LNCAP (cell line): ENCODE results near the gene ACSS2.

ENCODE experiments used
- TF ChIP-seq, protein P1 (sequence below): fragments of 450-650 bp; IDR thresholded peaks from 2 replicates; pipeline ENCODE4 v1.5.1; 2017; ENCODE audit warnings: mild to moderate bottlenecking

Gene ACSS2

DNA sequence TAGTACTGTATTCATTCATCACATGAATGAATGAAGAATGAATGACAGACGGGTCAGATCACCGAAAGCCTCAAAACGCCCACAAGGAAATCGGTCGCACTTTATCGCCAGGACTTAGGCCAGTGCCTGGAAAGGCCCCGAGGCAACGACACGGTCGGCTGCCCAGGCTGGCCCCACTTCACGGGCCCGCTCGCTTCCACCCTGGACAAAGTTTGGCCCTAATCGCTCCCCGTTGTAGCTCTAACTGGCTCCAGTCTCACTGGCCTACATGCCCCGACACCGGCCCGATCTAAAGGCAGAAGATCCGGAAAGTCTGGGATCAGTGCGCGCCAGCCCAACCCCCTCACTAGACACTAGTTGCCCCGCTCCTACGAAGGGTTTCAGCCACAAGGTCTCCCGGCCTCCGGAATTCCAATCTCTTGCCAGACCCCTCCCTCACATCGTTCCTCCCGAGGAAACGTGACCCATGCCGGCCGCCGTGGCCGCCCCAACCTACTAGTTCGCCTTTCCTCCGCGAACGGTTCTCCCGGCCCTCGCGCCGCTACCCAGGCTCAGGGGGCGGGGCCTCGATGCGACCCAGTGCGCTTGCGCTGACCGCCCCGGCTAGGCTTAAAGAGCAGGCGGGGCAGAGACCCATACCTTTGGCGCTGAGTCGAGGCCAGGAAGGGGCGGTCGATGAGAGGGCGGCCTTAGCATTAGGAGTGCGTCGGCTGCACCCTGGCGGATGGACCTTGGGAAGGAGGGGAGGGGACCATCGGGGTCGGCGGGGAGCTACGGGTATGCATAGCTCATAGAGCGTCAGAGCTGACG is 79.0 kb downstream of the ACSS2 start, which contains the start of the genes GSS and MYH7B:
GSS (minus strand) TSS at position 576 of the 810 bp plus-strand sequence. CDS start 3,954 bp downstream, outside the sequence.
MYH7B (plus strand) TSS at position 638 of the 810 bp plus-strand sequence. CDS start 22,138 bp downstream, outside the sequence.
- TF ChIP-seq, protein P1, sequence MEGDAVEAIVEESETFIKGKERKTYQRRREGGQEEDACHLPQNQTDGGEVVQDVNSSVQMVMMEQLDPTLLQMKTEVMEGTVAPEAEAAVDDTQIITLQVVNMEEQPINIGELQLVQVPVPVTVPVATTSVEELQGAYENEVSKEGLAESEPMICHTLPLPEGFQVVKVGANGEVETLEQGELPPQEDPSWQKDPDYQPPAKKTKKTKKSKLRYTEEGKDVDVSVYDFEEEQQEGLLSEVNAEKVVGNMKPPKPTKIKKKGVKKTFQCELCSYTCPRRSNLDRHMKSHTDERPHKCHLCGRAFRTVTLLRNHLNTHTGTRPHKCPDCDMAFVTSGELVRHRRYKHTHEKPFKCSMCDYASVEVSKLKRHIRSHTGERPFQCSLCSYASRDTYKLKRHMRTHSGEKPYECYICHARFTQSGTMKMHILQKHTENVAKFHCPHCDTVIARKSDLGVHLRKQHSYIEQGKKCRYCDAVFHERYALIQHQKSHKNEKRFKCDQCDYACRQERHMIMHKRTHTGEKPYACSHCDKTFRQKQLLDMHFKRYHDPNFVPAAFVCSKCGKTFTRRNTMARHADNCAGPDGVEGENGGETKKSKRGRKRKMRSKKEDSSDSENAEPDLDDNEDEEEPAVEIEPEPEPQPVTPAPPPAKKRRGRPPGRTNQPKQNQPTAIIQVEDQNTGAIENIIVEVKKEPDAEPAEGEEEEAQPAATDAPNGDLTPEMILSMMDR = peak; percentile 58

DNA sequence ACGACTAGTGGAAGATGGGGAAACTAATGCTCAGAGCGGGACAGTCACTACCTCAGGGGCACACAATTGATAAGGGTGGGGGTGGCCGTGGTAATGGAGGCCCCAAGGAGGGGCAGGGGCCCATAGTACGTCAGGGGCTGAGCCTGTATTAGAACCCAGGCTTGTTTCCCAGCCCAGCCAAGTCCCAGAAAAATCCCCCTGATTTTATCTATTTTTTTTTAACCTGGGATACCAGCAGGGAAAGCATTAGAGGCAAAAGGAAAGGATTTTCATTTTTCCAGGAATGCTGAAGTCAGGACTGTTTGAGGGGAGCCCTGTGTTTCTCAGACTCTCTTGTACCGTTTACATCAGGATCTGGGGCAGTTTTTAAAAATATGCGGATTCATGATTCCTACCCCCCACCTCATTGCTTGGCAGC is 79.6 kb downstream of the ACSS2 start:
- TF ChIP-seq, protein P1 = no peak

DNA sequence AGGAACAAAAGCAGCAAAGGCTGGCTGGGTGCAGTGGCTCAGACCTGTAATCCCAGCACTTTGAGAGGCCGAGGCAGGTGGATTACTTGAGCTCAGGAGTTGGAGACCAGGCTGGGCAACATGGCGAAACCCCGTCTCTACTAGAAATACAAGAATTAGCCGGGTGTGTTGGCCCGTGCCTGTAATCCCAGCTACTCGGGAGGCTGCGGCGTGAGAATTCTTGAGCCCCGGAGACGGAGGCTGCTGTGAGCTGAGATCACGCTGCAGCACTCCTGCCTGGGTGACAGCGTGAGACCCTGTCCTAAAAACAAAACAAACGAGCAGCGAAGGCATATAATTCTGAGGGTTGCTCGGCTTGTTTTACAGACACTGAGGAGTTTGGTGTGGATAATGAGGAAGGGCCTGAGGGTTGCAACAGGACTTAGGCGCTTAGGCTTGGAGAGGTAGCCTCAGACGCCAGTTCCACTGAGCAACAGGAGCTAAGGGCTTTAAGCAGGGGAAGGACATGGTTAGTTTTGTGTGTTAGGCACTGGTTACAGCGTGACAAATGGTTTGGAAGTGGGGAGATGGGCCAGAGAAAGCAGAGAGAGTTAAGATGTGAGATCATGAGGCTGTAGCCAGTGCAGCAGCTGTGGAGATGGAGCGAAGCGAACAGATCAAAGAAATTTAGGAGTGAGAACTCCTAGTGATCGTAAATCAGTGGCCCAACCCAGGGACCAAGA is 80.5 kb downstream of the ACSS2 start:
- TF ChIP-seq, protein P1 = no peak

DNA sequence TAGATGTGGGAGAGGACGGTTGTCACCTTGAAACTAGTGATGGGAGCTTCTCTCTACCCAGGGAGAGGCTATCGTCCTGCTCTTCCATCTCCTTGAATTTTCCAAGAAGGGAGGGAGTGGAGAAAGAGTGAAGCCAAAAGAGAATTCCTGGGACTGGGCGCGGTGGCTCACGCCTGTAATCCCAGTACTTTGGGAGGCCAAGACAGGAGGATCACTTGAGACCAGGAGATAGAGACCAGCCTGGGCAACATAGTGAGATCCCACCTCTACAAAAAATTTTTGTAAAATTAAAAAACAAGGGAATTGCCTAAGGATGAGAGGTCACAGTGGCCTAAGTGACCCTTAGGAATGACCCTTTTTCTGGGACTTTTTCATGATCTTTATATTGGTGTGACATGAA is 88.1 kb downstream of the ACSS2 start:
- TF ChIP-seq, protein P1 = no peak

DNA sequence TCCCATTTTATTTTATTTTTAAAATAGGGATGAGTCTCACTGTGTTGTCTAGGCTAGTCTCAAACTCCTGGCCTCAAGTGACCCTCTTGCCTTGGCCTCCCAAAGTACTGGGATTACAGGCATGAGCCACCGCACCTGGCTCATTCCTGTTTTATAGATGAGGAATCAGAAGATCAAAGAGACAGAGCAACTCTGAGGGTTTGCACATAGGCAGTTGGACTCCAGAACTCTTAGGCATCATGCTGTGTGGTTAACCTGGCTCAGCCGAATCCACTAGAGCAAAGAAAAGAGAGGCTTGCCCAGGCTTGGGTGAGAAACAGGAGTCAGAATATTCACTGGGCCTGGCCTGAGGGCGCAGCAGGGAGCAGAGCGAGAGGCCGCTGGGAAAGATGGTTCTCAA is 88.6 kb downstream of the ACSS2 start:
- TF ChIP-seq, protein P1 = no peak

DNA sequence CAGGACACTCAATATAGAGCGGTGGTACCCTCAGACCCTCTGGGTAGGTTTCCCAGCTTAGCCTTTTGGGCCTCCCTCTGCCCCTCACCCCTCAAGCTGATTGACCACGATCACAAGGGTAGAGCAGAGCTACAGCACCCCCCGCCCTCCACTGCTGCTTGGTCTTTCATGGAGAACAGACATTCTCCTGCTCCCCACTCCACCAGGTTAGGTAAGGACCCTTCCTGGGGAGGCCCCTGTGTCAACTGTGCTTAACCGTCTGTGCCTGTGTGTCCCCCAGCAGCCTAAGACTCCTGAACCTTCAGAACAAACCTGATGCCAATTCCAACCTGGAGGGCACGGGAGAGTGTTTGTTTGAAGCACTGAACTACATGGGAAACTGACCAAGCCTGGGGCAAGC is 91.0 kb downstream of the ACSS2 start:
- TF ChIP-seq, protein P1 = no peak

DNA sequence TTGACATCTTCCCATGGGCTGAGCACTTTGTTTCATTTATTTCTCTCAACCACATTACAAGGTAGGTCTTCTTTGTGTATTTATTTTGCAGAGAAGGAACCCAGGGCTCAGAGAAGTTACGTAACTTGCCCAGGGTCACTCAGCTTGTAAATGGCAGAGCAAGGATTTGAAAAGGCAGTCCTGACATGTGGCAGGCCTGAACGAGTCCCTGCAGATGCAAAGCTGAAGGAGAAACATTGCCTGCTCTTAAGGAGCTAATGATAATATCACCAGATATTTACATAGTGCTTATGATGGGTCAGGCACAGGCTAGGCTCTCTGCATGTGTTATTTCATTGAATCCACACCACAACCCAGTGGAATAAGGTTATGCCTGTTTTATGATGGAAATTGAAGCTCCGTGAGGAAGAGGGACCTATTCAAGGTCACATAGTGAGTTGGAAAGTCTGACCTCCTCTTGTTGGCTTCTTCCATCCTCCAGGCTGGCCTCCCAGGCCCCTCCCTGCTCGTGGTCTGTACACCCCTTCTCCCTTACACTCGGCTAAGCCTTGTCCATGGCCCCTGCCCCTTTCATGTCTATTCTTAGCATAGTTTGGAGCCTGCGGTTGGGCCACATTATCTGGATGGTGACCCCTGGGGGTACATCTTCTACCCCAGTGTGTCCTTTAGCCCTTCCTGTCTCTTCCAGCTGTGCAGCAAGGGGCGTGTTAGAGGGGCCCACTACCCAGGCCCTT is 91.8 kb downstream of the ACSS2 start:
- TF ChIP-seq, protein P1 = no peak
